HUES64 (cell line): ENCODE results near the gene EFHD2.

Experiments
- H3K27ac ChIP-seq: 2 replicates; pipeline ENCODE4 v1.7.0; 2013; ENCODE audit warnings: low read depth, low read length, inconsistent platforms
- H3K27me3 ChIP-seq: 2 replicates; pipeline ENCODE4 v1.6.1; 2013; ENCODE audit warnings: mild to moderate bottlenecking, low read length; ENCODE audit not compliant: insufficient read depth
- H3K36me3 ChIP-seq: 2 replicates; pipeline ENCODE4 v1.6.1; 2013; ENCODE audit warnings: mild to moderate bottlenecking, low read length; ENCODE audit not compliant: insufficient read depth
- H3K4me1 ChIP-seq: 2 replicates; pipeline ENCODE4 v1.6.1; 2013; ENCODE audit warnings: mild to moderate bottlenecking, low read length, moderate library complexity; ENCODE audit not compliant: insufficient read depth
- H3K4me3 ChIP-seq: 2 replicates; pipeline ENCODE4 v1.5.1; 2013; ENCODE audit warnings: mild to moderate bottlenecking, low read length, moderate library complexity
- H3K9ac ChIP-seq: 2 replicates; pipeline ENCODE4 v1.6.1; 2013; ENCODE audit warnings: mild to moderate bottlenecking, low read depth, low read length
- H3K9me3 ChIP-seq: 2 replicates; pipeline ENCODE4 v1.6.1; 2013; ENCODE audit warnings: low read depth, low read length; ENCODE audit not compliant: insufficient read depth
- WGBS: fragments of 150-250, 120-280 bp; methylation state at CpG from one replicate; pipeline ENCODE4 v1.1.7; 2013; ENCODE audit warnings: missing lambda C conversion rate; 5-methylcytosine and 5-hydroxymethylcytosine counted together

Gene EFHD2

DNA sequence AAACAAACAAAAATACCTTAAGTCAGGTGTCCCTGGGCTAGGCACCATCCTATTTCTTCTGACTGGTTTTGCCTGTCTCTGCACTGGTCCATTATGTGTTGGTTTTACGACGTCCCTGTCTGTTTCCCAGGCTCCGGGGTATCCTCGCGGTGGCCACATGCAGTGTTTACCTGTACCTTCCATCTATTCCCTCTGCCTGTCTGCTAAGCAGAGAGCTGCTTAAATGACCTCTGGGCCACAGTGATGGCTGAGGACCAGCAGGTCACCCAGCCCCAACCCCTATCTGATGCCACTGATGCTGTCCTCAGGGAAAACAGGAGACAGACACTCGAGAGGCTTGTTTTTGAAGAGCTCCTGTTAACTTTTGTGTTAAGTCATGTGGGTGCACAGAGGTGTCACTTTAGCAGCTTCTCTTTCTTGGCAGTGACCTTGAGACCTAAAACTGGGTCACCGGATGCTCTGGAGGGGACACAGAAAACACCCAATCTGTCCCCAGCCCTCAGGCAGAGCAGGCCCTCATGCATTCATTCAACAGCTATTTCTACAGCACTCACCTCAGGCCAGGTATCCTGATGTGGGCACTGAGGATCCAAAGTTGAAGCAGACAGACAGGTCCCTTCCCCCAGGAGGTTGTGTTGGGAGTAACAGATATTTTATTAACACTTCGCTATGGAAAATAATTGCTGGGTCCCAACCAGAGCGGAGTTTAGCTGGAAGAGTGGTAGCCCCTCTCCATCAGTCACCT is 4.4 kb upstream of the EFHD2 start:
- Histone ChIP-seq H3K4me1 (peaks cover 7% of the 10 kb centered on the region), H3K9me3 (peaks cover 2% of the 10 kb centered on the region; the same call in 1 of the 2 replicates), H3K27ac (no peak overlapping the region), H3K9ac (no peak overlapping the region), H3K27me3 (peaks cover 20% of the 10 kb centered on the region), H3K36me3 (no peaks in the 10 kb centered on the region), H3K4me3 (no peak overlapping the region)
- WGBS = 94% methylated on average over 9 of the region's 9 CpGs

DNA sequence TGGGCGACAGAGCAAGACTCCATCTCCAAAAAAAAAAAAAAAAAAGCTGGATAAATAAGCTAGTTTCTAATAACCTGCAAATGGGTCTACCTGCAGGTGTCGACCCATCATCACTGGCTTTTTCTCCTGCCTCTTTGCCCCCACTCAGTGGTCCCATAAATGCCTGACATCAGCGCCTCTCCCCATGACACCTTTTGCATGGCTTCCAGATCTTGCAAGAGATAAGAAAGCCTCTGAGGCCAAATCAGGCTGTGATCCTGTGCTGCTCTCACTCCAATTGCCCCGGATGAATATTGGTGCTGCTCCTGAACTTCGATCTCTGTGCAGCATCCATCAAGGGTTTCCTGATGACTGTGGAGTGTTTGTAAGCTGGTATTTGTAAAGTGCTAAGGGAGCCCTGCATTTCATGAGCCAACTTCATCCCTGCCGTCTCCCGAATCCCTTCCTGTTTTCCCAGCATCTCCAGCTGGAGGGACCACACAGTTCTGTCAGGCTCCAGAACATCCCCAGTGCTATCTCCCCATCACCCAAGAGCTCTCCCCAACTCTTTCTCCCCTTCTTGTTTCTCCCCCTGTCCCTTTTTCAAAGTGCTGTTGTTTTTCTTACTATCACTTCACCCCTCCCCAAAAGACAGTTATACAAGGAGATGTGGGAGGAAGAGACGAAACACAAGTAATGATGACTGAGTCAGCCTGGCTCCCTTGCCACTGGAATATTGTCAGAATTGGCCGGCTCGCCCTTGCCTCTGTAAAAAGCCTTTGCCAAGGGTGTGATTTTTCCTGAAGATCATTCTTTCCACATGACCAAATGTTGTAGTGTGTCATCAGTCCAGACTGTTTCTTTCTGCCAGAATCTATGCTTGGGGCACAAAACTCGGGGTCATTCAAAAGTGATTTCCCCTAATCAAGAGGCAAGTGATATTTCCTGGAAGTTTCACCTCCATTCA is 2.8 kb upstream of the EFHD2 start:
- H3K4me3 ChIP-seq = no peak overlapping the region
- no peak overlapping the region for H3K27ac ChIP-seq
- peaks cover 36% of the 10 kb centered on the region for H3K27me3 ChIP-seq
- H3K9ac ChIP-seq = no peak overlapping the region
- 80% methylated on average over 10 of the region's 11 CpGs for WGBS
- no peaks in the 10 kb centered on the region for H3K9me3 ChIP-seq
- H3K4me1 ChIP-seq = peaks cover 11% of the 10 kb centered on the region
- no peaks in the 10 kb centered on the region for H3K36me3 ChIP-seq

DNA sequence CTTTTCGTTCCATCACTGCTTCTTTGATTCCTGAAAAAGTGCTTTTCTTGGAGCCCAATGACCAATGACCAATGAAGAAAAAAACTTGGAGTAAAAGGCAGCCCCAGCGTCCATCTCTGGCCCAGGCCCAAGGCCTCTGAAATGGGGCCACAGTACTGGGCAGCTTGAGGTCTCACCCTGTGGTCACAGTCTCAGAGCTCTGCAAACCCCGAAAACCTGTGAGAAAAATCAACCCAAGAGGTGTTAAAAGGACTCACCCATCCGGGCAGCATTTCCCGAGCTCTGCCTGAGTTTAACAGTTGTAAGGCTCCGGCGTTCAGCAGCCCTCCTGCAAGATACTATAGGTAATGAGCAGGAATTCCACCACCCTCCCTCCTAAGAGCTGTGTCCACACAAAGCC is 2.1 kb upstream of the EFHD2 start:
- no peak overlapping the region for H3K27ac ChIP-seq
- 88% methylated on average over 7 of the region's 7 CpGs for WGBS
- H3K4me1 ChIP-seq = peaks cover 11% of the 10 kb centered on the region
- H3K27me3 ChIP-seq = peaks cover 36% of the 10 kb centered on the region
- no peak overlapping the region for H3K9ac ChIP-seq
- no peaks in the 10 kb centered on the region for H3K9me3 ChIP-seq
- H3K4me3 ChIP-seq = no peak overlapping the region
- H3K36me3 ChIP-seq = no peaks in the 10 kb centered on the region

DNA sequence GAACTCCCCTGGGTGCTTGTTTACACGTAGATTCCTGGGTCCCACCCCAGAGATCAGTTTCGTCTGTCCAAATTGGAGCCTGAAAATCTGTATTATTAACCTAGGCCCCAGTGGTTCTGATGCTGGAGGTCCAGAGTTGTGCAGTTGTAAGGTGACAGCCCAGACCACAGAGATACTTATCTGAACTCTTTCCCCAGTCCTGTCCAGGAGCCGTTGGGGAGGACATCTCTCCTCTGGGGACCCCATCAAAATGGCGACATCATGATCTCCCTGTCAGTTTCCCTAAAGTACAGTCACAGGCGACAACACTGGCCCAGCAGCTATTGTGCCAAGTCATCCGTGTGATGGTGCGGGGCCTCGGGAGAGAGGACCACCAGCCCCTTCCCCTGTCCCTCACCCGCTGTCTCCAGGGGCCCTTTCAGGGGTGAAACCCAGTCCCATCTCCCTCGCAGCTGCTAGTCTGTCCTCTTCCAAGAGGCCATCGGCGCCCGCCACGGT is 749 bp upstream of the EFHD2 start:
- Histone ChIP-seq H3K9me3 (no peaks in the 10 kb centered on the region), H3K36me3 (no peaks in the 10 kb centered on the region), H3K27ac (no peak overlapping the region), H3K4me3 (peak overlapping the region; percentile 77), H3K4me1 (peaks cover 11% of the 10 kb centered on the region), H3K27me3 (peaks cover 36% of the 10 kb centered on the region), H3K9ac (peak overlapping the region; percentile 65)
- 25% methylated on average over 14 of the region's 14 CpGs for WGBS

DNA sequence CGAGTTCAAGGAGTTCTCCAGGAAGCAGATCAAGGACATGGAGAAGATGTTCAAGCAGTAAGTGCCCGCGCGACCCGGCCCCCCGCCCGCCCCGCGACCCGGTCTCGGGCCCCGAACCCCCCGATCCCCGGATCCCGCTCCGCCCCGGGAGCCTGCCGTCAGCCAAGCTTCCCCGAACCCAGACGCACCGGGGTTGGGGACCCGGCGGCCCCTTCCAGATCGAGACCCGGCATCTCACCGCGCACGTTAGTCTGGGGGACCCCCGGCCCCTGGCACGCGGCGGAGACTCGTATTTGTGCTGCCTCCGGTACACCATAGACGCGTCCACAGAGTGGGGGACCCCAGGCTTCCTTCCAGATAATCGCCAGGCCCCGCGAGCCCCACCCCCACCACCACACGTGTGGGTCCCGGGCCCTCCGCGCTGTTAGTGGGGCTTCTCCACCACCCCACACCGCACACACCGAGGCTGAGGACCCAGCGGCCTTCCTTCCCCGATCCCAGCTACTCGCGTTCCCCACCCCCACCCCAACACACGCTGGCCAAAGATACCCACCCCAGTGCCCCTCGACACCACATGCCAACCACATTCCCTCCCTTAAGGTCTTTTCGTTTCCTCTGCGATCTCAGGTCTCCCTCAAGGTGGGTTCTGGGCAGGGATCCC is 665 bp downstream of the EFHD2 start:
- H3K36me3 ChIP-seq = no peaks in the 10 kb centered on the region
- WGBS = 4% methylated on average over 53 of the region's 53 CpGs
- peaks cover 11% of the 10 kb centered on the region for H3K4me1 ChIP-seq
- H3K27ac ChIP-seq = no peak overlapping the region
- peaks cover 36% of the 10 kb centered on the region for H3K27me3 ChIP-seq
- H3K9me3 ChIP-seq = no peaks in the 10 kb centered on the region
- peak overlapping the region; percentile 44; the same call in 1 of the 2 replicates for H3K9ac ChIP-seq
- H3K4me3 ChIP-seq = peak overlapping the region; percentile 77

DNA sequence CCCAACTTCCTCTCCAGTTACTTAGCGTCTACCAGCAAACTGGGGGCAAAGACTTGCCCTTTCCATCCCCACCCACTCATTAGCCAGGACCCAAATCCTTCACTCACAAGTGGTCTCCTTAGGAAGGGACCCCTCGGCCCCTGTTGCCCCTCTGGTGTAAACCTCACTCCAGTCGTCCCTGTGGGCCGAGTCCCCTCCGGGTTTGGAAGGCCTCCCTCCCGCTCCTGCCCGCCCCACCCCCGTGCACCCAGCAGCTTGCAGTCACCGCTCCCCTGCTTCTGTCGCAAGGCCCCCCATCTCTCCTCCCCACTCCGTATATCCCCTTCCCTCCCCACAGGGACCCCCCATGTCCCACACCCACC is 1.2 kb downstream of the EFHD2 start:
- Histone ChIP-seq H3K4me1 (peaks cover 11% of the 10 kb centered on the region), H3K9me3 (no peaks in the 10 kb centered on the region), H3K27ac (no peak overlapping the region), H3K27me3 (peaks cover 36% of the 10 kb centered on the region), H3K4me3 (peak overlapping the region; percentile 77), H3K36me3 (no peaks in the 10 kb centered on the region), H3K9ac (no peak overlapping the region)
- WGBS = 60% methylated on average over 11 of the region's 11 CpGs

DNA sequence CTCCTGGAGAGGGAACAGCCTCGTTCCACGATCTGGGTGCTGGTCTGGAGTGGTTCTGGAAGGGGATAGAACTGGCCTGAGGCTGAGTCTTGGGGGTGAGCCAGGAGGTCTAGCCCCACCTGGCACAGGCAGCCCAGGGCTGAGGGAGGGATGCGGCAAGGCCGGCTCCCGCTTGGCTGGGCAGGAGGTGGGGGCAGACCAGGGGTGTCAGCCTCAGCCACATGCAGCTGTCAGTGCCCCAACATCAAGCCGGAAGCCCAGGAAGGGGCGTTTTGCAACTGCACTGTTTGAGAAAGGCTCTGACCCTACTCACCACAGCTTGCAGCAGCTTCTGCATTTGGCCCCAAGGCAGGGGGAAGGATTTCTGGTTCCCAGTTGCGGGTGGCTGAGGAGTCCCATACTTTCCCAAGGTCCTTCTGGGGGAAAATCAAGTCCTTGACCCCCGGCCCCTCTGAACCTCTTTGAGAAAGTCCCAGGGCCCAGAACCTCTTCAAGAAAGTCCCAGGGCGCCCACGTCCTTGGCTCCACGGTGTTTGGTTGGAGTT is 2.0 kb downstream of the EFHD2 start:
- Histone ChIP-seq H3K9me3 (no peaks in the 10 kb centered on the region), H3K4me3 (no peak overlapping the region), H3K9ac (no peak overlapping the region), H3K27me3 (peaks cover 36% of the 10 kb centered on the region), H3K36me3 (no peaks in the 10 kb centered on the region), H3K4me1 (peaks cover 11% of the 10 kb centered on the region), H3K27ac (no peak overlapping the region)
- 64% methylated on average over 12 of the region's 12 CpGs for WGBS

DNA sequence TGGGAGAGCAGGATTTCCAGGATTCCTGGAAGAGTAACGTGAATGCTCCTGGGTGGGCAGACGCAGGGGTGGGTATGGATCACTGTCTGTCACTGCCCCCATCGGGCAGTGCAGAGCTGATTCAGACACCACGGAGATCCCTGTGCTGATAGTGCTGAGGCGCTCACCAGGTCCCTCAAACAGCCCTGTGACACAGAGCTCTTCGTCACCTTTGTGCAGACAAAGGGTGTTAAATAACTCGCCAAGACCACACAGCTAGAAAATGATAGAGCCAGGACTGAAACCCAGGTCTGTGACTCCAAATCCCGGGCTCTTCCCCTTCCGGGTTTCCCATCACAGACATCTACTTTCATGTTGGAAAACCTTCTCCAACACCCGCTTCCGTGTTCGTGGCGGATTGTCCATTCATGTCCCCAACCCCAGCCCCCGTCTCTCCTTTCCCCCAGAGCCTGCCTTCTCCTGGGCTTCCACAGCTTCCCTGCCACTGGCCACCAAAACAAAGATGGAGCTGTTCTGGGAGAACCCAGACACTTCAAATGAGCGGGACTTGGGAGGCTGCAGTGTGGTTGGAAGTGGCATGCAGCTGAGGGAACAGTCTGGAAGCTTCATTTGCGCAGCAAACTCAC is 2.6 kb downstream of the EFHD2 start:
- Histone ChIP-seq H3K36me3 (no peaks in the 10 kb centered on the region), H3K4me3 (no peak overlapping the region), H3K9ac (no peak overlapping the region), H3K27me3 (peaks cover 36% of the 10 kb centered on the region), H3K27ac (no peak overlapping the region), H3K9me3 (no peaks in the 10 kb centered on the region), H3K4me1 (peaks cover 11% of the 10 kb centered on the region)
- 78% methylated on average over 16 of the region's 16 CpGs for WGBS

DNA sequence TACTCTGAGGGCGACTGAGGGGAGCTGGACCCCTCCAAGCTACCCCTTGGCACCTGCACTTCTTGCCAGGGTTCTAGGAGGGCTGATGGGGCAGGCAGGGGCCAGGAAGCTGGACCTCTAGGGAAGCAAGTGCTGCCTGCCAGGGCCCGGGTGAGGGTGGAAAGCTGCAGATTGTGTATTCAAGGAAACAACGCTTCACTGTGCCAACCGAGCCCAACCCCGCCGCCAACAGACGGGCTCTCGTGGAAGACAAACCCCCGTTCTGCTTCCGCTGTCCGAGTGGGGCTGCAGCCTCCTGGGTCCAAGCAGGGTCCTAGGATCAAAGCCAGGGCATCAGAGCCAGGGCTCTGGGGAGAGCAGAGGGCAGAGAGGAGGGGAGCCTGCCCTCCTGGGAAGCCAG is 3.2 kb downstream of the EFHD2 start:
- peaks cover 11% of the 10 kb centered on the region for H3K4me1 ChIP-seq
- H3K9ac ChIP-seq = no peak overlapping the region
- 93% methylated on average over 11 of the region's 11 CpGs for WGBS
- no peak overlapping the region for H3K27ac ChIP-seq
- peaks cover 36% of the 10 kb centered on the region for H3K27me3 ChIP-seq
- no peak overlapping the region for H3K4me3 ChIP-seq
- H3K9me3 ChIP-seq = no peaks in the 10 kb centered on the region
- H3K36me3 ChIP-seq = no peaks in the 10 kb centered on the region

DNA sequence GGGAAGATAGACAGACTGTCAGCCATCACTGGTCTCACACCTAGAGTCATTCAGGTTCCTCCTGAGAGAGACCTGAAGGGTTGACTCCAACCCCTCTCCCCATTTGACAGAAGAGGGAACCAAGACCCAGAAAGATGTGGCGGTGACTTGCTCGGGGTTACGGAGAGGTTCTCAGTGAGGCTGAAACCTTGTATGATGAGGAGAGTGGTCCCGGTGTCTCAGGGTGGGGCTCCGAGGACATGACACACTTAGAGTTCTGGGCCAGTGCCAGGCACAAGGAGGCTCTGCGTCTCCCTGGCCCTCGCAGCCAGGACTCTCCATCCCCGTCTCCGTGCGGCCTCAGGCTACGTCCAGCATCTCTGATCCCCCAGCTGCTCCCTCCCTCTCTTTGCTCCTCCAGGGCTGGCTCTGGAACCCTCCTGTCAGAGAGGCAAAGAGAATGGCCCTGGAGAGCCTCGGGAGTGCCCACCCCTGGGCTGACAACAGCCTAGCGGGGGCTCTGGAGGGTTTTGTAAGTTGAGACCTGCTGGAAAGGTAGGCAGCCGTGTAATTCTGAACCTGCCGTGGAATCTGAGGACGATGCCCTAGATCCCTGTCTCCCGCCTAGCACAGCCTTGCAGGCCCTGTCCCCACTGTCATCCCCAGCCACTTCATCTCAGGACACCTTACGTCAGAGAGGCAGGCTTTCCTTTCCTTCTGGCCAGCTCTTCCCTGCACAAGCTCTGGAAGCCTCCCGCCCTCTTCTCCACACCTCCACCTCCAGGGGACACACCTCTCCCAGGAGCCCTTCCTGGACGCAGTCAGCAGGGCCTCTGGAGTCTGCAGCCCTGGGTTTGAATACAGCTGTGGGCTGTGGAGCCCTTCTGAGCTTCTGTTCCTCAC is 4.1 kb downstream of the EFHD2 start:
- no peak overlapping the region for H3K4me3 ChIP-seq
- H3K27me3 ChIP-seq = peaks cover 26% of the 10 kb centered on the region
- 85% methylated on average over 20 of the region's 20 CpGs for WGBS
- peaks cover 9% of the 10 kb centered on the region for H3K4me1 ChIP-seq
- H3K27ac ChIP-seq = no peak overlapping the region
- H3K9ac ChIP-seq = no peak overlapping the region
- no peaks in the 10 kb centered on the region for H3K36me3 ChIP-seq
- H3K9me3 ChIP-seq = no peaks in the 10 kb centered on the region
